Stimulated activated CD4-positive, alpha-beta T cell treated with anti-CD3 and anti-CD28 coated beads, Interleukin-2, amount 100 ng/mL, for 4 hours (primary cell): ENCODE data around the gene ACYP1.
"Not testable (repeated sequence)": the region's sequence is repeated elsewhere in the genome, so short reads cannot be mapped to it uniquely, and the experiment has no call there.

Source experiments
- DNase-seq: peaks from one replicate; pipeline ENCODE4 v3.0.0-alpha.2; 2020; ENCODE audit warnings: low read depth

The ACYP1 gene

GRCh38 chr14:75068294-75069120 lies 4.7 kb upstream of the ACYP1 start:
- no peak for DNase-seq

- DNase-seq = not testable (repeated sequence)
Observed at GRCh38 chr14:75067765-75068164, 3.9 kb upstream of the ACYP1 start.

- no peak for DNase-seq
Observed at GRCh38 chr14:75067212-75067611, 3.4 kb upstream of the ACYP1 start.

GRCh38 chr14:75066691-75067090 lies 2.9 kb upstream of the ACYP1 start:
- no peak for DNase-seq

- no peak for DNase-seq
Observed at GRCh38 chr14:75064205-75064567, 362 bp upstream of the ACYP1 start.

GRCh38 chr14:75063013-75063412 lies 811 bp downstream of the ACYP1 start:
- DNase-seq = no peak

- no peak for DNase-seq
Observed at GRCh38 chr14:75060420-75060819, 3.4 kb downstream of the ACYP1 start.

- DNase-seq = no peak
Observed at GRCh38 chr14:75059642-75060041, 4.2 kb downstream of the ACYP1 start.

GRCh38 chr14:75054421-75054820 lies 9.4 kb downstream of the ACYP1 start:
- DNase-seq = no peak

- no peak for DNase-seq
Observed at GRCh38 chr14:75053396-75054291, 10.2 kb downstream of the ACYP1 start.

GRCh38 chr14:75051556-75051899 lies 12.3 kb downstream of the ACYP1 start:
- DNase-seq = no peak

GRCh38 chr14:75050852-75051555 lies 12.8 kb downstream of the ACYP1 start, which contains the start of gene MLH3:
TSS of gene MLH3 (minus strand) at chr14:75051467. CDS start at chr14:75049655, 1,812 bp downstream.
- peak; percentile 72 for DNase-seq

- no peak for DNase-seq
Observed at GRCh38 chr14:75049731-75050201, 14.1 kb downstream of the ACYP1 start.

GRCh38 chr14:75049136-75049535 lies 14.7 kb downstream of the ACYP1 start:
- no peak for DNase-seq

- DNase-seq = no peak
Observed at GRCh38 chr14:75048101-75048500, 15.7 kb downstream of the ACYP1 start.

- no peak for DNase-seq
Observed at GRCh38 chr14:75047506-75047905, 16.3 kb downstream of the ACYP1 start.

GRCh38 chr14:75046899-75047298 lies 16.9 kb downstream of the ACYP1 start:
- no peak for DNase-seq

GRCh38 chr14:75046275-75046674 lies 17.5 kb downstream of the ACYP1 start:
- DNase-seq = no peak

GRCh38 chr14:75044752-75045151 lies 19.1 kb downstream of the ACYP1 start:
- no peak for DNase-seq

GRCh38 chr14:75044322-75044721 lies 19.5 kb downstream of the ACYP1 start:
- no peak for DNase-seq

GRCh38 chr14:75042035-75042434 lies 21.8 kb downstream of the ACYP1 start:
- no peak for DNase-seq

GRCh38 chr14:75041613-75042012 lies 22.2 kb downstream of the ACYP1 start:
- DNase-seq = no peak
